Neural progenitor cell (in vitro differentiated cells): ENCODE results near the gene NOM1. TPM values are rescaled to one million over a fixed set of nuclear protein-coding genes. Genes with fewer than 3 reads are reported as not detected.
A peak's percentile ranks its signal among the peaks of the same experiment; 100 is the strongest.

ENCODE experiments used
- DNase-seq: peaks from one replicate; pipeline ENCODE4 v3.0.0-alpha.2; 2016; ENCODE audit warnings: low spot score
- H2AFZ ChIP-seq: fragments of 200-600 bp; sonication (generic); replicated peaks from 2 replicates; pipeline ENCODE4 v1.6.1; 2016; ENCODE audit warnings: antibody characterized with exemption
- H3F3A ChIP-seq: fragments of 200-600 bp; sonication (generic); 2 replicates; pipeline ENCODE4 v1.6.1; 2016; ENCODE audit warnings: antibody characterized with exemption, low read depth
- H3K27ac ChIP-seq: fragments of 200-600 bp; sonication (generic); 2 replicates; pipeline ENCODE4 v1.5.1; 2016; ENCODE audit warnings: mild to moderate bottlenecking
- H3K27me3 ChIP-seq: fragments of 200-600 bp; sonication (generic); 2 replicates; pipeline ENCODE4 v1.6.1; 2016; ENCODE audit warnings: mild to moderate bottlenecking, moderate library complexity
- H3K36me3 ChIP-seq: fragments of 200-600 bp; sonication (generic); 2 replicates; pipeline ENCODE4 v1.5.1; 2016
- H3K4me1 ChIP-seq: fragments of 200-600 bp; sonication (generic); 2 replicates; pipeline ENCODE4 v1.6.1; 2016; ENCODE audit warnings: mixed run types
- H3K4me2 ChIP-seq: fragments of 200-600 bp; sonication (generic); 2 replicates; pipeline ENCODE4 v1.6.1; 2016
- H3K4me3 ChIP-seq: fragments of 200-600 bp; sonication (generic); 2 replicates; pipeline ENCODE4 v1.5.1; 2016
- H3K79me2 ChIP-seq: fragments of 200-600 bp; sonication (generic); 2 replicates; pipeline ENCODE4 v1.6.1; 2016; ENCODE audit warnings: low read depth
- H3K9ac ChIP-seq: fragments of 200-600 bp; sonication (generic); 2 replicates; pipeline ENCODE4 v1.6.1; 2016
- H3K9me3 ChIP-seq: fragments of 200-600 bp; sonication (generic); 2 replicates; pipeline ENCODE4 v1.5.1; 2016; ENCODE audit warnings: low read depth
- H4K20me1 ChIP-seq: fragments of 200-600 bp; sonication (generic); 2 replicates; pipeline ENCODE4 v1.6.1; 2016; ENCODE audit warnings: low read depth
- H3K27ac Mint-ChIP-seq: 3 replicates; pipeline ENCODE4 v1.8.0; 2021; ENCODE audit warnings: mixed read lengths
- H3K27me3 Mint-ChIP-seq: 2 replicates; pipeline ENCODE4 v1.8.0; 2022; ENCODE audit warnings: low read depth, mild to moderate bottlenecking, inconsistent platforms, moderate library complexity, mixed read lengths; ENCODE audit not compliant: insufficient read depth
- H3K36me3 Mint-ChIP-seq: 3 replicates; pipeline ENCODE4 v1.8.0; 2021; ENCODE audit warnings: mixed read lengths
- H3K4me1 Mint-ChIP-seq: 3 replicates; pipeline ENCODE4 v1.8.0; 2021; ENCODE audit warnings: mixed read lengths
- H3K4me3 Mint-ChIP-seq: 3 replicates; pipeline ENCODE4 v1.8.0; 2021; ENCODE audit warnings: mild to moderate bottlenecking, moderate library complexity, mixed read lengths
- H3K9me3 Mint-ChIP-seq: 3 replicates; pipeline ENCODE4 v1.8.0; 2020; ENCODE audit warnings: mixed read lengths
- CTCF ChIP-seq: fragments of 200-600 bp; sonication (generic); IDR thresholded peaks from 2 replicates; pipeline ENCODE4 v1.5.1; 2017; ENCODE audit warnings: antibody characterized with exemption, mild to moderate bottlenecking
- EZH2 ChIP-seq: fragments of 200-600 bp; sonication (generic); IDR thresholded peaks from 2 replicates; pipeline ENCODE4 v1.6.1; 2017; ENCODE audit warnings: antibody characterized with exemption, mild to moderate bottlenecking, moderate library complexity
- EZH2phosphoT487 ChIP-seq: fragments of 200-600 bp; sonication (generic); IDR thresholded peaks from 2 replicates; pipeline ENCODE4 v1.6.1; 2017; ENCODE audit warnings: antibody characterized with exemption
- total RNA-seq: library from RNA; depleted of rRNA; stranded (reverse); fragments of >200 nt; gene quantifications from 2 replicates; pipeline ENCODE4 v1.2.3, GENCODE V29; 2015; ENCODE audit warnings: low replicate concordance

Gene NOM1
- total RNA-seq, 1 donor from 2014 or later: 10.9 TPM

- Mint-ChIP-seq H3K27ac (no peak overlapping the region), H3K4me3 (no peak overlapping the region), H3K27me3 (peaks cover 80% of the 10 kb centered on the region), H3K9me3 (peaks cover 2% of the 10 kb centered on the region), H3K4me1 (peaks cover 4% of the 10 kb centered on the region), H3K36me3 (no peaks in the 10 kb centered on the region)
- Histone ChIP-seq H3K9me3 (no peaks in the 10 kb centered on the region), H3K27ac (no peak overlapping the region), H4K20me1 (peaks cover 88% of the 10 kb centered on the region), H3K79me2 (no peaks in the 10 kb centered on the region), H3K27me3 (peaks cover 100% of the 10 kb centered on the region), H3K4me2 (peak overlapping the region; percentile 70), H3K9ac (no peak overlapping the region), H3K4me3 (peak overlapping the region; percentile 32), H3F3A (peaks cover 24% of the 10 kb centered on the region), H3K4me1 (peaks cover 27% of the 10 kb centered on the region), H3K36me3 (no peaks in the 10 kb centered on the region), H2AFZ (no peak overlapping the region)
- no peak for TF ChIP-seq CTCF
- TF ChIP-seq EZH2phosphoT487: peak; percentile 97
- TF ChIP-seq EZH2: peak; percentile 95
- DNase-seq: peak; percentile 74
Observed at GRCh38 chr7:157021071-157021870, 71.8 kb downstream of the NOM1 start.

- Histone ChIP-seq H4K20me1 (peaks cover 80% of the 10 kb centered on the region), H3K27ac (no peak overlapping the region), H3F3A (peaks cover 24% of the 10 kb centered on the region), H3K4me2 (peak overlapping the region; percentile 70), H3K27me3 (peaks cover 100% of the 10 kb centered on the region), H3K79me2 (no peaks in the 10 kb centered on the region), H3K36me3 (no peaks in the 10 kb centered on the region), H3K4me1 (peaks cover 27% of the 10 kb centered on the region), H3K9ac (no peak overlapping the region), H3K9me3 (no peaks in the 10 kb centered on the region), H3K4me3 (no peak overlapping the region), H2AFZ (no peak overlapping the region)
- peak; percentile 42 for DNase-seq
- Mint-ChIP-seq H3K4me3 (no peak overlapping the region), H3K36me3 (no peaks in the 10 kb centered on the region), H3K4me1 (peaks cover 3% of the 10 kb centered on the region), H3K27me3 (peaks cover 80% of the 10 kb centered on the region), H3K9me3 (peaks cover 2% of the 10 kb centered on the region), H3K27ac (no peak overlapping the region)
- peak; percentile 59 for TF ChIP-seq EZH2phosphoT487
- TF ChIP-seq EZH2: peak; percentile 66
- TF ChIP-seq CTCF: no peak
Observed at GRCh38 chr7:157021871-157022680, 72.6 kb downstream of the NOM1 start.

Other genes with a start within 250 kb of the NOM1 start
- 42.0 and 58.1 TPM in 2 replicates for gene LMBR1, start 56.5 kb upstream of the NOM1 start, total RNA-seq
- not detected in 2 replicates for gene MNX1, start 61.0 kb downstream of the NOM1 start, total RNA-seq
- gene UBE3C, start 189.2 kb downstream of the NOM1 start, total RNA-seq: 59.3 and 65.9 TPM in 2 replicates